ENCODE measurements around the gene ZNRF3.

- TF ChIP-seq CTCF (IDR thresholded peaks at IDR 0.05) (no peak), EP300 (IDR thresholded peaks at IDR 0.05) (no peak), POLR2A (IDR thresholded peaks at IDR 0.05; ENCODE audit: low read depth) (no peak)
These were observed 95.8 kb downstream of the ZNRF3 start for GRCh38 chr22:28978863-28979796.
